Endothelial cell of umbilical vein (primary cell): ENCODE data around the gene MYL5. TPM values are rescaled to one million over a fixed set of nuclear protein-coding genes. Genes with fewer than 3 reads are reported as not detected.

Experiments
- polyA plus RNA-seq, 4 experiments: library from polyadenylated mRNA; depleted of rRNA in 3 of 4; stranded (reverse) in 3 of 4; unstranded in 1 of 4; fragments of >200 nt; gene quantifications; 2 replicates each; pipeline versions ENCODE4 v1.2.1 to v1.2.3, GENCODE V29; 2011 to 2012; ENCODE audit warnings: missing spikeins in 1 of 4
- total RNA-seq: library from RNA; stranded (reverse); gene quantifications from 2 replicates; pipeline ENCODE4 v1.2.3, GENCODE V29; 2021

MYL5 gene
- total and polyA plus RNA-seq, 2 donors (not counting 3 experiments of a cell fraction or from before 2014, with no cell fraction given) = 12.3 to 13.4 TPM

Other genes with a start within 250 kb of the MYL5 start
- gene ZNF721, start 175.4 kb upstream of the MYL5 start, total RNA-seq = 21.3 and 21.7 TPM in 2 replicates
- gene ZNF721, start 175.4 kb upstream of the MYL5 start, polyA plus RNA-seq = 4.0 and 5.5 TPM in 2 replicates
- gene PIGG, start 175.3 kb upstream of the MYL5 start, total RNA-seq = 59.0 and 59.1 TPM in 2 replicates
- 62.2 and 64.7 TPM in 2 replicates for gene PIGG, start 175.3 kb upstream of the MYL5 start, polyA plus RNA-seq
- gene TMEM271, start 98.2 kb upstream of the MYL5 start, total RNA-seq = not detected in 2 replicates
- not detected in 2 replicates for gene TMEM271, start 98.2 kb upstream of the MYL5 start, polyA plus RNA-seq
- gene PDE6B, start 49.0 kb upstream of the MYL5 start, total RNA-seq = 0.85 and 1.8 TPM in 2 replicates
- 0.77 and 0.78 TPM in 2 replicates for gene PDE6B, start 49.0 kb upstream of the MYL5 start, polyA plus RNA-seq
- gene ATP5ME, start 266 bp upstream of the MYL5 start, total RNA-seq = 303 and 310 TPM in 2 replicates
- 244 and 304 TPM in 2 replicates for gene ATP5ME, start 266 bp upstream of the MYL5 start, polyA plus RNA-seq
- gene SLC49A3, start 14.6 kb downstream of the MYL5 start, total RNA-seq = 5.0 and 11.5 TPM in 2 replicates
- 4.2 and 4.6 TPM in 2 replicates for gene SLC49A3, start 14.6 kb downstream of the MYL5 start, polyA plus RNA-seq
- gene PCGF3, start 31.3 kb downstream of the MYL5 start, total RNA-seq = 69.2 and 70.2 TPM in 2 replicates
- gene PCGF3, start 31.3 kb downstream of the MYL5 start, polyA plus RNA-seq = 91.8 and 95.3 TPM in 2 replicates
- 1.3 and 1.8 TPM in 2 replicates for gene CPLX1, start 151.6 kb downstream of the MYL5 start, total RNA-seq
- gene CPLX1, start 151.6 kb downstream of the MYL5 start, polyA plus RNA-seq = 1.0 and 1.4 TPM in 2 replicates